C1 segment of cervical spinal cord (tissue), 14 donors: ENCODE data around the gene RILPL1.
"Not testable (repeated sequence)": the region's sequence is repeated elsewhere in the genome, so short reads cannot be mapped to it uniquely, and the experiment has no call there.

Experiments
- DNase-seq, 14 donors: peaks; one replicate each; lab custom pipeline; 2025; lab: John Stamatoyannopoulos, UW

The RILPL1 gene

DNA sequence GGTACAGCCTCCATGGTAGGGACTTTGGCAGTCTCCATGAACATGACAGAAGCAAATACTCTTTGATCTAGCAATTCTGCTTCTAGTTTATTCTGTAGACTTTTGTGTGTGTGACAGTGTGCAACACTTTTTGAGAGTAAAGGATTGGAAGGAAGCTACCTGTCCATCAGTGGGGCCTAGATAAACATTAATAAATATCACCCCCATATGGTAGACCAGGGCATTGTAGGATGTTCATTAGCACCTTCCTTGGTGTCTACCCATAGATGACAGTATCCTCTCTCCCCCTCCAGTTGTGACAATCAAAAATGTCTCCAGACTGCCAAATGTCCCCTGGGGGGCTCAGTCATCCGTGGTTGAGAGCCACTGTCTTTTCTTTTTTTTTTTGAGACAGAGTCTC, 64.7 kb downstream of the RILPL1 start:
- DNase-seq = peak in 1 of 14 donors; percentile 13

- no peak for DNase-seq
Measured at GRCh38 chr12:123465084-123465483, 68.4 kb downstream of the RILPL1 start.

- DNase-seq = not testable (repeated sequence)
Measured at GRCh38 chr12:123463174-123463573, 70.3 kb downstream of the RILPL1 start.

DNA sequence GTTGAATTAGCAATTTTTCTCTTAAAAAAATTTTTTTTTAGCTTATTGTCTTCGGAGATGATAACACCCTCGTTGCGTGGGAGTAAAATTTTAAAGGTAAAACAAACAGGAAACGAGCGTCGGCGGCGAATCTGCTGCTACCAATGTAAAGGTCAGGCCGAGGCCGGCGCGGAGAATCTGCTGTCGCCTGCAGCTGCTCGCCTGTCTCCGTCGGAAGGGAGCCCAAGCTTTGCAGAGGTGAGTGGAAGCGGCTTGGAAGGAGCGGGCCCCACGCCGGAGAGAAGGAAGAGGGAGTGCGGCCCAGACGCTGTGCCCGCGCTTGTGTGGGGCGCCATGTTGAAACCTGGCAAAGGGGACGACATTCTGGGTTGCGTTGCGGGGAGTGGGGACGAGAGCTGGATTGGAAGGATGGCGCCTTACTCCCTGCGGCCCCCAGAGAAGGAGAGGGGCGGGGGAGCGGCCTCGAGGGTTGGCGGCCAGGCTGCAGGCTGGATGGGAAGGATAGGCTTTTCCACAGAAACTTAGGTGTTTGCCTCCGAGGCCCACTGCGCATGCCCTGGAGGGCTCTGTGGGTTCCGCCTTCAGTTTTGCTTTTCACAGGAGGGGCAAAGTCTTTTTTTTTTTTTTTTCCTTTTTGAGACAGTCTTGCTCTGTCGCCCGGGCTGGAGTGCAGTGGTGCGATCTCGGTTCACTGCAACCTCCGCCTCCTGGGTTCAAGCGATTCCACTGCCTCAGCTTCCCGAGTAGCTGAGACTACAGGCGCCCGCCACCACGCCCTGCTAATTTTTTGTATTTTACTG, 75.3 kb downstream of the RILPL1 start, which contains the start of gene SNRNP35:
SNRNP35 (plus strand) TSS at position 160 of the 800 bp plus-strand sequence. CDS start 7,402 bp downstream, outside the sequence.
- peak in 13 of 14 donors; percentile 18 to 95 (median 78) for DNase-seq

GRCh38 chr12:123453165-123453564, 80.4 kb downstream of the RILPL1 start:
- DNase-seq = no peak

DNA sequence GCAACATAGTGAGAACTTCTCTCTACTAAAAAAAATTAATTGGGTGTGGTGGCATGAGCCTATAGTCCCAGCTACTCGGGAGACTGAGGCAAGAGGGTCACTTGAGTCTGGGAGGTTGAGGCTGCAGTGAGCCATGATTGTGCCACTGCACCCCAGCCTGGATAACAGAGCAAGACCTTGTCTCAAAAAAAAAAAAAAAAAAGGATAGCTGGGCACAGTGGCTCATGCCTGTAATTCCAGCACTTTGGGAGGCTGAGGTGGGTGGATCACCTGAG, 81.3 kb downstream of the RILPL1 start:
- not testable (repeated sequence) for DNase-seq

DNA sequence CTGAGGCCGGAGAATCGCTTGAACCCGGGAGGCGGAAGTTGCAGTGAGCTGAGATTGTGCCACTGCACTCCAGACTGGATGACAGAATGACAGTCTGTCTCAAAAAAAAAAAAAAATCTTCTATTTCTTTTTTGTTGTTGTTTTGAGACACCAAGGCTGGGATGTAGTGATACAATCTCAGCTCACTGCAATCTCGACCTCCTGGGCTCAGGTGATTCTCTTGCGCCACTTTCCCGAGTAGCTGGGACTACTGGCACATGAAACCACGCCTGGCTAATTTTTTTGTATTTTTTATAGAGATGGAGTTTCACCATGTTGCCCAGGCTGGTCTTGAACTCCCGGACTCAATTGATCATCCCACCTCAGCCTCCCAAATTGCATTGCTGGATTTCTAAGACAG, 82.9 kb downstream of the RILPL1 start:
- no peak for DNase-seq

DNA sequence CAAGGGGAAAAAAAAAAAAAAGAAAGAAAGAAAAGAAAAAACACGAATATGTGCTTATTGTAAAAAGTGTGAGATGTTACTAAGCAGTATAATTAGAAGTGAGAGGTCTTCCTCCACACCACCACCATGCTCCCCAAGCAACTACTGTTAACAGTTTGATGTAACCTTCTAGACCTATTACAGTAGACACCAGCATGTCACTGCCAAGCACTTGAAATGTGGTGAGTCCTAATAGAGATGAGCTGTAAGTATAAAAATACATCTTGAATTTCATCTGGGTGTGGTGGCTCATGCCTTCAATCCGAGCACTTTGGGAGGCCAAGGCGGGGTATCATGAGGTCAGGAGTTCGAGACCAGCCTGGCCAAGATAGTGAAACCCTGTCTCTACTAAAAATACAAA, 83.7 kb downstream of the RILPL1 start:
- no peak for DNase-seq

- DNase-seq = no peak
Measured at GRCh38 chr12:123449249-123449733, 84.2 kb downstream of the RILPL1 start.

- DNase-seq = no peak
Measured at GRCh38 chr12:123446333-123446713, 87.2 kb downstream of the RILPL1 start.

DNA sequence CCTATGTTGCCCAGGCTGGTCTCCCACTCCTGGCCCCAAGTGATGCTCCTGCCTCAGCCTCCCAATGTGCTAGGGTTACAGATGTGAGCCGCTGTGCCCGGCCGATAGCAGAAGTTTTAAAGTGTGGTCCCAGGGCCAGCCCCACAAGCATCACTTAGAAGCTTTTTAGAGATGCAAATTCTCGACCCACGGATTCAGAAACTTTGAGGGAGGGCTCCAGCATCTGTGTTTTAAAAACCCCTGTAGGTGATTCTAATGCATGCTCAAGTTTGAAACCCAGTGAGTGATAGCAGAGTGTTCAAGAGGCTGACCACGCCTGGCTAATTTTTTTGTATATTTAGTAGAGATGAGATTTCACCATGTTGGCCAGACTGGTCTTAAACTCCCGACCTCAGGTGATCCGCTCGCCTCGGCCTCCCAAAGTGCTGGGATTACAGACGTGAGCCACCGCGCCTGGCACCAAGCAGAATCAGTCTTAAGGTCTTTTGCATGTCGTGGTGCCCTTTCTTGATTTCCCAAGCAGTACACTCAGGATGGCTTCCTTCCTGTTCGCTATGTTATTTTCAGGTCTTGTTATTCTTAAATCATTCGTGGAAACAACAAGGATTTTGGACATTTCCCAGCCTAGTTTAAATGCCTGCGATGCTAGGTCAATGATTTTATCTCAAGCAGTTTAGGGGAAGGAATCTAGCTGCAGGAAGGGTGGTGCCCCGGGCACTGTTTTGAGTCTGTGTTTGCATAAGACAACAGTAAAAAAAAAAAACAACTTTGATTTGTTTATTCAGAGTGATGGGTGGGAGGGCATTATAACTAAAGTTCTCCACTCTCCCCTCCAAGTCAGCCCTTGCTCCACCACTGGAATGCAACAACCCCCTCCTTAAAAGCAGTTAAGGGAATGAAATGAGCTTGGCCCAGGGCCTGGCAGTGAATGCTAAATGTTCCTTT, 87.9 kb downstream of the RILPL1 start:
- no peak for DNase-seq

DNA sequence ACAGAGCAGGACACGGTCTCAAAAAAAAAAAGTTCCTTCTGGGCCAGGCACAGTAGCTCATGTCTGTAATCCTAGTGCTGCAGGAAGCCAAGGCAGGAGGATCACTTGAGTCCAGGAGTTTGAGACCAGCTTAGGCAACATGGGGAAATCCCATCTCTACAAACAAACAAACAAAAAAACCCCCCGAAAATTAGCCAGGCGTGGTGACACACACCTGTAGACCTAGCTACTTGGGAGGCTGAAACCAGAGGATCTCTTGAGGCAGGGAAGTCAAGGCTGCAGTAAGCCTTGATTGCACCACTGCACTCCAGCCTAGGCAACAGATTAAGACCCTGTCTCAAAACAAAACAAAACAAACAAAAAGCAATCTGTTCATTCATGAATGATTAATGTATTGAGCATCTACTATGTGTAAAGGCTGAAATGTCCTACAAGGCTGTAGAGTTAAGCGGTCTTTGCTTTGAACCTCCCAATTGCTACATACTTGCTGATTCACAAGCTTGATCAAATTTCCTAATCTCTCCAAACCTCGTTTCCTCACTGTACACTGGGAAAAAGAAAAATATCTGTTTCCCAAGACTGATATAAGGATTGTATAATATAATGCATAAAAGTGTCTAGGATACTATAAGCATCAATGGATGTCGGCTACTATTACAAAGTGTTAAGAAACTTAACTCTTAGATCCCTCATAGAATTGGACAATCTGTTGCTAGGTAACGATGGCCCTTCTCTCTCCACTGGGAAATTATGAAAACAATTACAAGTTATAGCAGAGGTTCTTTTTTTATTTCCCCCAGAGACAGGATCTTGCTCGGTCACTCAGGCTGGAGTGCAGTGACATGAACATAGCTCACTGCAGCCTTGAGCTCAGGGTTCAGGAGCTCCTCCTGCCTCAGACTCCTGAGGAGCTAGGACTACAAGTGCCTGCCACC, 89.2 kb downstream of the RILPL1 start:
- DNase-seq = no peak

DNA sequence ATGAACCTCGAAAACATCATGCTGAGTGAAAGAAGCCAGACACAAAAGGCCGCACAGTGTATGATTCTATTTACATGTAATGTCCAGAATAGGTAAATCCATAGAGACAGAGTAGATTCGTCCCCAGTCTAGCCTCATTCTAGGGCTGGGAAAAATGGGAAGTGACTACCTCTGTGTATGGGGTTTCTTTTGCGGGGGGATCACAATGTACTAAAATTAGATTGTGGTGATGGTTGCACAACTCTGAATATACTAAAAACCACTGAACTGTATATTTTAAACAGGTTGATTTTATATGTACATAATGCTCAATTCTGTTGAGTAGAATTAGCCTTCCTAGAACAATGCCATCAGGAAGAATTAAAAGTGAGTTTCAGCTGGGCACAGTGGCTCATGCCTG, 90.7 kb downstream of the RILPL1 start:
- DNase-seq = no peak

DNA sequence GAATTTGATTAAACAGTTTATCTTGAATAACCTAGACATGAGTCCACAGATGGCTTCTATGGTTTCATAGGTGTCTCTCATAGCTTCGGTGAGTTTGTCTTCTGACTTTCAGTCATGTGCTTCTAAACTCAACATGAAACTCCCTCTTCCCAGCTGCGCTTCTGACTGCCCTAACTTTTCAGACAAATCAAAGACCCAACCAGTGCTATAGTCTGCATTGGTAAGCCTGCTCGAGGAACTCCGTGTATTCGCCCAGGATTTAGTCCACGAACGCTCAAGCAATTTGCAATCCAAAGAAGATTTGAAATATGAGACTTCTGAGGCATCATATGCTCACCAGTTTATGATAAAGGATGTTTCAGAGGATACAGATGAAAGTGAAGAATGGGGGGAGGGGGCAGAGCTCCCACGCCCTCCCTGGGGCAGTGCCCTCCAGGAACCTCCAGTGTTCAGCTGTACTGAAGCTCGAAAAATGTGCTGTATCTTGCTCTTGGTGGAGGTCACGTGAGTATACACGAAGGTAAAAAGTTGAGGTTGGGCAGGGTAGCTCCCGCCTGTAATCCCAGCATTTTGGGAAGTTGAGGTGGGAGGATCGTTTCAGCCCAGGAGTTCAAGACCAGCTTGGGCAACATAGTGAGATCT, 91.9 kb downstream of the RILPL1 start:
- DNase-seq = no peak

- peak in 13 of 14 donors; percentile 16 to 75 (median 64) for DNase-seq
Measured at GRCh38 chr12:123436017-123436964, 97.2 kb downstream of the RILPL1 start, which contains the start of gene RILPL2. Gene RILPL2, minus strand, starts transcription at chr12:123436684. Its CDS starts 264 bp downstream, at chr12:123436420.

GRCh38 chr12:123435636-123436016, 97.9 kb downstream of the RILPL1 start:
- DNase-seq = no peak

GRCh38 chr12:123433615-123434014, 99.9 kb downstream of the RILPL1 start:
- no peak for DNase-seq

GRCh38 chr12:123431951-123432817, 101.3 kb downstream of the RILPL1 start:
- DNase-seq = not testable (repeated sequence)

DNA sequence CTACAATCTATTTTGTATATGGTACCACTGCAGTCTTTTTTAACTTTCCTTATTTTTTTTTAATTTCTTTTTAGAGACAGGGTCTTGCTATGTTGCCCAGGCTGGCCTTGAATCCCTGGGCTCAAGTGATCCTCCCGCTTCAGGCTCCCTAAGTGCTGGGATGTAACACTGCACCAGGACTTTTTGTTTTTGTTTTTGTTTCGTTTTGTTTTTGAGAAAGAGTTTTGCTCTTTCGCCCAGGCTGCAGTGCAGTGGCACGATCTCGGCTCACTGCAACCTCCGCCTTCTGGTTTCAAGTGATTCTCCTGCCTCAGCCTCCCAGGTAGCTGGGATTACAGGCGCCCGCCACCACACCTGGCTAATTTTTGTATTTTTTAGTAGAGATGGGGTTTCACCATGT, 104.4 kb downstream of the RILPL1 start:
- not testable (repeated sequence) for DNase-seq
